Right renal pelvis (tissue), 4 donors: ENCODE results near the gene PLA2G2D. TPM values are rescaled to one million over a fixed set of nuclear protein-coding genes. Genes with fewer than 3 reads are reported as not detected.

Source experiments
- DNase-seq, 4 donors: peaks; one replicate each; pipeline ENCODE4 v3.0.0-alpha.2; 2013; ENCODE audit warnings: low read depth in 4 of 4, low spot score in 3 of 4, missing footprints in 1 of 4
- polyA plus RNA-seq, 4 donors: library from polyadenylated mRNA; unstranded; fragments of 120-200 nt; gene quantifications; one replicate each; pipeline ENCODE4 v1.2.1, GENCODE V29; 2013; ENCODE audit not compliant: insufficient read length in 4 of 4

PLA2G2D gene
- polyA plus RNA-seq, 4 donors = 0.06 TPM; not detected in 3

DNA sequence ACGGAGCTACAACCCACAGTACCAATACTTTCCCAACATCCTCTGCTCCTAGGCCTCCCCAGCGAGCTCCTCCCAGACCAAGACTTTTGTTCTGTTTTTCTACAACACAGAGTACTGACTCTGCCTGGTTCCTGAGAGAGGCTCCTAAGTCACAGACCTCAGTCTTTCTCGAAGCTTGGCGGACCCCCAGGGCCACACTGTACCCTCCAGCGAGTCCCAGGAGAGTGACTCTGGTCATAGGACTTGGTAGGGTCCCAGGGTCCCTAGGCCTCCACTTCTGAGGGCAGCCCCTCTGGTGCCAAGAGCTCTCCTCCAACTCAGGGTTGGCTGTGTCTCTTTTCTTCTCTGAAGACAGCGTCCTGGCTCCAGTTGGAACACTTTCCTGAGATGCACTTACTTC, 28.7 kb downstream of the PLA2G2D start:
- no peak for DNase-seq

DNA sequence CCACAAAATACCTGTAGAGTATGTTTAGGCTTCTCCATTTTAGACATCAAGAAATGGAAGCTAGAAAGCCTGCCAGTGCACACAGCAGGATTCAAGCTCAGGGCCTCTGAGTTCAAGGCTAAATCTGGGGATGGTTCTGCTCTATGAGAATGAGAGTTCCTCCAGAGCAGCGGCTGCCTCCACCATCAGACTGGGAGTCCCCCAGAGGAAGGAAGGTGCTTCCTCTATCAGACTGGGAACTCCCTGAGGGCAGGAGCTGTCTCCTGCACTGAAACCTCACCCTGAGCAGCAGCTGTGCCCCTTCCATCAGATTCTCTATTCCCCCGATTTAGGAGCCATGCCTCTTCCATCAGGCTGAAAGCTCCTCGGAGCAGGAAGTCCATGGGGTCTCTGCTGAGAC, 29.2 kb downstream of the PLA2G2D start:
- DNase-seq = no peak

DNA sequence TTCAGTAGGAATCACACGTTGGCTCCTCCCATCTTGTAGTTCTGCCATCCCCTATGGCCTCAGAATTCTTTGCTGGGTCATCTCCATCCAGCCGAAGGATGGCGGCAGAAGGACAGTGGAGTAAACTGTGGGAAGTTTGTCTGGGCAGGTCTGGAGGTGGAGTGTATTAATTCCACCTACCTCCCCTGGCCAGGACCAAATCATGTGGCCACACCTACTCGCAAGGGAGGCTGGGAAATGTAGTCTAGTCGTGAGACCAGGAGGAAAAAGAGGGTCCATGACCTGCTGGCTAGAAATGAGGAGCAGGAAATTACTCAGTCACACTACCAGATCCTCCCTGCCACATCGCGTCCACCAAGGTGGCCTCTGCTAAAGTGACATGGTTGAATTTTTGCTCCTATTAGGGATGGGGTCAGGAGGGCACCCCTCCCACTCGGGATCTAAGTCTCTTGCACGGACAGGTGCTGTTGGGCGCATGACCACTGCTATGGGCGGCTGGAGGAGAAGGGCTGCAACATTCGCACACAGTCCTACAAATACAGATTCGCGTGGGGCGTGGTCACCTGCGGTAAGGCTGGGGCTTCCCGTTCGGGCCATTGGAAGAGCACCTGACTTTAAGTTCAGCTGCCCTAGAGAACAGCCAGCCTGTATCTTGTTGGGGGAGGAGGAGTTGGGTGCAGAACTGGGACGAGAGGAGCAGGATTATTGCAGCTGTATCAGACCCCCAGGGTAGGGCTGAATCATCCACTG, 29.8 kb downstream of the PLA2G2D start:
- DNase-seq = no peak

DNA sequence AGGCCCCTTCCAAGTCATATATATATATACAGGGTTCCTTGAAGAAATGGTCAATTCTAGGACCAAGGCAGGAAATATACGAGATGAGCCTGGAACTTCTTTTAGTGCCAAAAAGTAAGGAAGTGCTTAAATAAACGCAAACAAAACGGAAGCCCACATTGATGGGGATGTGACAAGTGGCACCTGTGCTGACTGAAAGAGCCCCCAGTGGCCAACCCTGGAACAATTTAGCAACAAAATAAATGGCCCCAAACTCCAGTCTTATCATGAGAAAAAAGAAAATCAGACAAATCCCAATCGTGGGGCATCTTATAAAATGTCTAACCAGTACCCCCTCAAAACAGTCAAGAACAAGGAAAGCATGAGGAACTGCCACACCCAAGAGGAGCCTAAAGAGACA, 31.7 kb downstream of the PLA2G2D start:
- DNase-seq = no peak

DNA sequence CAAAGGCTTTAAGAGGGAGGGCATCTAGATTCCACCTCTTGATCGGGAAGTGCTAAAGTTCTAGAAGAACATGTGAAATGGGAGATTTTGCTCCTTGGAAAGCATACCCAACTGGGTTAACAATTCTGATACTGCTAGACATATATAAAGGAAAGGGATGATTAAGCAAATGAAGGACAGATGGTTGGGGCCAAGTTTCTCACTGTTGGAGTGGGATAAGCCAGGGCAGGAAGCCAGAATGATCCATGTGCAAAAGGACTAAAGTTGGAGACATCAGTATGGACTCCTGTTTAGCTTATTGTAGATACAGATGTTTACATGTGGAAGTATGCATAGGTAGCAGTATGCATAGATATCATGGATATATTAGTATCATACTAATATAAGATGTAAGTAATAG, 32.5 kb downstream of the PLA2G2D start:
- DNase-seq = no peak

DNA sequence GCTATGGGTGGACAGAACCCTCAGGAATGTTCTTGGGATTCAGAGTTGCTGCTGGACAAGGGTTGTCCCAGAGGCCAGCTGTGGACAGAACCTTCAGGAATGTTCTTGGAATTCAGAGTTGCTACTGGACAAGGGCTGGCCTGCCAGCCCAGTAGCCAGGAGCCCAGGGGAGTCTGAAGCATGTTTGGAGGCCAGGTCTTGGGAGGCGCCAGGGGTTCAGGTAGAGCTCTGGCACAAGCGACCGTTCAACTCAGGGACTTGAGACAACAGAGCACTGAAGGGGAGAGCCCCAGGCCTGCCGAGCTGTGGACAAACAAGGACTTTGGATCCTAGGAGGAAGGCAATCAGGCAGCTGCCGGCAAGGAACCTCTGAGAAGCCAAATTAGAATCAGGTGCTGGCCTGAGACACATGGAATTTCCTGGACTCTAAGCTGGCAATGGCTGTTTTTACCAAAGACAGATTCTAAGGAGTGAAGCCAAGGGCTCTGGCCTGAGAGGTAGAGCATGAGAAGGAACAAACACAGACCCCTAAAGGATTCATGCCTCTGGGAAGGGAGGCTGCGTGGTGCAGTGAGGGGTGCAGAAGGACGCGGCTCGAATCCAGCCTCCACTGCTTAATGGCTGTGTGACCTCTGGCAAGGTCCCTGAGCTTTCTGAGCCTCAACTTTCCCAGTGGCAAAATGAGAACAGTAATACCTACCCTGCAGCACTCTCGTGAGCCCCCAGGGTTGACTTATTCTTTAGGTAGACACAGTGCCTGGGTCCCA, 36.0 kb downstream of the PLA2G2D start:
- DNase-seq = no peak

DNA sequence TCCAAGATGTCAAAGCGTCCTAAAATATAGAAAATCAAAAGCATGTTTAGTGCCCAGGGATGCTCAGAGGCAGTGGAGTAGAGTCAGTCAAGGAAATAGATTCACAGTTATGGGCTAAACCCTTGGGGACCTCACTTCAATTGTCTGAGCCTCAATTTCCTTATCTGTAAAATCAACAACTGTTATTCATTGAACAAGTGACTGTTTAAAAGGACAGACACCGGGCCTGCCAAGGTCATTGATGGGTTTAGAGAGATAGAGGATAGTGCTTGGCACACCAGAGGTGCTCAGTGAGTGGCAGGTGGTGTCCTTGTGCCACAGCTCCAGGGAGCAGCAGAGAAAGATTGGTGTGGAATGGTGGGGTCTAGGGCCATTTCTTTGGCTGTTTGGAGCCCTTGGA, 36.6 kb downstream of the PLA2G2D start:
- DNase-seq = no peak

DNA sequence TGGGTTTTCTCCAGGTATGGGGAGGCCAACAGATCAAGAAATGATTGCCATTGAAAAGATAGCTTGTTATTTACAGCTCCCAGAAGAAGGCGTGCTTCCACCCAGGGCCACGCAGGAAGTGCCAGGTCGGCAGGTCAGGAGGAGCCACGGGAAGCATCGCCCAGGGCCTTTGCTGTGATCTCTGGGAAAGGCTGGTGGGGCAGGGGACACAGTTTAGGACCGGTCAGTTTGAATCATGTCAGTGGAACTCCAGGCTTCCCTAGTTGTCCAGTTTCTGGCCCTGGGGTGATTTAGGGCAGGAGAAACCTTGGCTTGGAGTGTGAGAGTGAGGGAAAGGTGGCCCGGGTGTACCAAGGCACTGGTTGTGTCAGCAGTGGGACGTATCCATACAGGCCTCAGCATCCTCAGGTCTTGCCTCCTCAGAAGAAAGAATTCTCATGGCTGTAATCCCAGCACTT, 38.0 kb downstream of the PLA2G2D start:
- no peak for DNase-seq

DNA sequence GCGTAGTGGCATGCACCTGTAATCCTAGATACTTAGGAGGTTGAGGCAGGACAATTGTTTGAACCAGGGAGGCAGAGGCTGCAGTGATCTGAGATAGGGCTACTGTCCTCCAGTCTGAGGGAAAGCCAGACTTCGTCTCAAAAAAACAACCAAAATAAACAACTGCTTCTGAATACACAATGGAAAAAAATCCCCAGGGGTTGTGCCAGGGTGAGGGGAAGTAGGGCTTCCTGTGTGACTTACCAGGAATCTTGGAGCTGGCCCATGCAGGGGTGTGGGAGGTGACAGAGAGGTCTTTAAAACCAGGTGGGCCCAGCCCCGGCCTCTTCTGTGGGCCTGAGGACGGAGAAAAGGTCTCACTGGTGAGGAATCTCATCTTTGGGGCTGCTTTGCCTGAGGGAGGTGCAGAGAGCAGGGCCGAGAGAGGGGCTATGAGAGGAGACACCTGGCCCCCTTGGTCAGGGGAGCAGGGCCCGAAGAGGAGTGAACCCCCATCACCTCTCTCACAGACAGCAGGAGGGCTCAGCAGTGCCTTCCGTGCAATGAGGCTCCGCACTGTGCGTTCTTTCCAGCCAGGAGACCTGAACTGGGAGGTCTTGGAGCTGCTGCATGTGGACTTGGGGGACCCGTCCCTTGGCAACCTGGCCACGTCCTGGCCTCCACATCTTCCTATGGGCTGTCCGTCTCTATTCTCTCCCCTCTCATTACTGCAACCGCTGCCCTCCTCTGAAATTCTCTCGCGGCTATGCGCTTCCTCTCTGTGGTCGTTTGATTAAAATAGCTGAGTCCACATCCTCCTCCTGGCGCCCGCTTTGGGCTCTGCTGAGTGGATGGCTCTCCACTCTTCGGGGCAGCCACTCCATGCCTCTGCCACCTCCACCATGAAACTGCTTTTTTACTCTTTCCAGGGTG, 38.6 kb downstream of the PLA2G2D start:
- no peak for DNase-seq

DNA sequence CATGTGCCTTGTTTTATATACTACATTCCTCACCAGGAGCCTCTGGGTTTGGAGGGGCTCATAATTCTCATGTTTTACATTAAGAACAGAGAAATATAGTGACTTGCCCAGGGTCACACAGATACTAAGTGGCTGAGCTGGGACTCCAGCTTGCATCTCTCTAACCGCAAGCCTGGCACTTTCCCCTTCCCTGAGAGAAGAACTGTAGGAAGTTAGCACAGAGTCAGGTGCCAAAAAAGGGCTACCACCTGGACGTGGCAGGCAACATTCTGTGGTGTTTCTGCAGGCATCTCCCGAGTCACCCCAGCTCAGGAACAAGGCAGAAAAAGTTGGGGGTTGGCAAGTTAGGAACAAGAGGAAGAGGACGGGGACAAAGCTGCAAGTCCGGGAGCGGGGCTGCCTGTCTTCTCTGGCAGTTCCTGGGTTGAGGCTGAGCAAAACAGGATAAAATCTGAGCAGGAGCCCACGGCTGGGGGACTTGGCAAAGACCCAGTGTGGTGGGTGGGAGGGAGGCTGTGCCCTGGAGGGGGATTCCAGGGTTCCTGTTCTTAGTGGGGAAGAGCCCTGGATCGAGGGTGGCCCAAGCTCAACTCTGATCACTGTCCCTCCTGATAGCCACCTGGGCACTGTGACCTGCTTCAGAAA, 39.6 kb downstream of the PLA2G2D start:
- DNase-seq = no peak

DNA sequence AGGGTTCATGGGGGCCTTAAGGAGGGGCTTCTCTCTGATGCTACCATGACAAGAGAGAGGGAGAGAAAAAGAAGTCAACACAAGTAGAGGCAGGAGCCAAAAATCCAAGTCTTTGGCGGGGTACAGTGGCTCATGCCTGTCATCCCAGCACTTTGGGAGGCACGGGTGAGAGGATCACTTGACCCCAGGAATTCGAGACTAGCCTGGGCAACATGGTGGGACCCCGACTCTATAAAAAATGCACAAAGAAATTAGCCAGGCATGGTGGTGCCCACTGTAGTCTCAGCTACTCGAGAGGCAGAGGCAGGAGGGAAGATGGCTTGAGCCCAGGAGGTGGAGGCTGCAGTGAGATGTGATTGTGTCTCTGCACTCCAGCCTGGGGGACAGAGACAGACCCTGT, 40.6 kb downstream of the PLA2G2D start:
- DNase-seq = no peak

DNA sequence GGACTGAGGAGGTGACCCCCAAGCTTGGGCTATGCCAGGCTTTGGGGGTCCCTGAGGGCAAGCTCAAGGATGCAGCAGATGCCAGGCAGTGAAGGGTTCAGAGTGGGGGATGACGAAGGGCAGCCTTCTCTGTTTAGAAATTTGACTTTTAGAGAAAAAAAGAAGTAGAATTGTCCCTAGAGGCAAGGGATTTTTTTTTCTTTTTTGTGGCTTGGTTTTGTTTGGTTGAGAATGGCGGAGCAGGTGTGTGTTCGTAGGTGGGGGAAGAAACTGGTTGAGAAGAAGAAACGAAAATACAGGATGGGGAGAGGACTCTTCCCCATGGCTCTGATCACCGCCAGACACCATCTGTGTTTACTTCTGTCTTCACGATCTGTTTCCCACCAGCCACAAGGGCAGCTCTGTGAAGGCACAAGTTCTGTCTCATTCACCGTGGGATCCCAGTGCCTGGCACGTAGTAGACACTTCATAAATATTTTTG, 41.1 kb downstream of the PLA2G2D start:
- DNase-seq = no peak

DNA sequence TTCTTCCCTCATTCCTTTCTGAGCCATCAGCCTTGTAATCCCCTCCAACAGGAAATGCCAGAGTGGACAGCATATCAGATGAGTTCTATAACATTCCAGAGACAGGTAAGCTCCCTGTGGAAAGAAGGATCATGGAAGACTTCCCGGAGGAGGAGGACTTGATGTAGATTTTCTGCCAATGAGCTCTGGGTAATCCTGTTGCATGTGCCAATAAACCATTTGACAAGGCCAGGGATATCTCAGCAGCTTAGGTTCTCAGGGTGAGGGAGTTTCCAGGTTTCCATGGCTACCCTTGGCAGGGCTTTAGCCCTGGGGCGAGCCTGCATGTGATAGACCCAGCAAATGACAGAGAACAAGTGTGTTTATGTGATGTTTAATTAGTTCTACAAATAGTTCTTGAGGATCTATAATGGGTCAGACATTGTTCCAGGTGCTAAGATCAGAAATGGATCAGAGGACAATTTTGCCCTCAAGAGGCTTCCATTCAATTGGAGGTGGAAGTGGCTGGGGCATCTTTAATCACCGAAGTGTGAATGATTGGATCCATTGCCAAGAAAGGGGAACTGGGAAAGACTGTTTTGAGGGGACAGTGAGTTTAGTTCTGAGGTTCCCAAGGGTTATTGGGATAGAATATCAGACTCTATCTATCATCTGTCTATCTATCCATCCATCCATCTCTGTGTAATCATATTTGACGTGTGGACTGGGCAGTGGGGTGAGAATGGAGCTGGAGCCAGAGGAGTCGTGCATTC, 42.5 kb downstream of the PLA2G2D start:
- no peak for DNase-seq

DNA sequence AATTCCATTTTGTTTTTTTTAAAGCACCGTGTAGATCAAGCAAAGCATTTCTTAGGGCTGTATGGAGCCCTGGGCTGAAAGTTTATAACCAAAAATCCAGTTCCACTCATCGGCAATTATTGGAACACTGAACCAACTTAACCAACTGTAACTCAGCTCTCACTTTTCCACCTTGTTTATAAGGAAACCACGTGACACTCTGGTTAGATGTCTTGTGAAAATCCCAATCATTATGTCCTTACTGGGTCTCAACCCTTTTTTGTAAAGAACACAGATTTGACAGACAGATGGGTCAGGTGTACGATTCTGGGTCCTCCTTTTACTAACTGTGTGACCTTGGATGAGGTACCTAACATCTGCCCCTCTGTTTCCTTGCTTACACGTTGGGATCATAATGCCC, 43.1 kb downstream of the PLA2G2D start:
- no peak for DNase-seq

DNA sequence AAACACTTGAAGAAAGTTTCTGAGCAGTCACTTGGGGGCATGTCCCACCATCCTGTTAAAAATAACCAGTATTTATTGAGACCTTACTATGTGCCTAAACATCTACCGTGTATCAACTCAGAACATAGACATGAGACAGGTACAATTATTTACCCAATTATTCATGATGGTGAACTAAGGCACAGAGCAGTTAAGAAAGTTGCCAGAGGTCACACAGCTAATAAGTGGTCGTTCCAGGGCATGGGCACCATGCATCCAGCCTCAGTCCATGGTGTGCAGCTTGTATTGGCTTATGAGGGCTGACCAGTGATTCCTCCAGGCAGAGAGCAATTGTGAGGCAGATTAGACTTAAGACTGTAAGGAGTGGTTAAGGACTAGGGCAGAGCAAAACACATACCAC, 44.0 kb downstream of the PLA2G2D start:
- DNase-seq = no peak

DNA sequence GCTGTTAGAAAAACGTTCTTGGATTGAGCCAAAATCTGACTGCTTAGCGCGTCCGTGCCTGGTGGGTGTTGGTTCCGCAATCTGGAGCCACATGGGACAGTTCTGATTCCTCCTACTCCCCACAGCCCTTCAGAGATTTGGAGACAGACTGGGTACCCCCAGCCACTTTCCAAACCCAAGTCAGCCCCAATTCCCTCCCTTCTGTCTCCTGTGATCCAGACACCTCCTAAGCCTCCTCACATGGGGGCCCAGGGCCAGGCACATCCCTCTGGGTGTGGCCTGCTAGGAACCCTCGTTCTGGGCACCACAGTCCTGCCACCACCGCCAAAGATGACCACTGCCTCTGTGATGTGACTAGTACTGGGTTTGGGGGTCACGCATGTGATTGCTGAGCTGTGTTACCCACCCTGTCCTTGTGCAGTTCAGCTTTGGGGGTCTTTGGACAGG, 44.6 kb downstream of the PLA2G2D start:
- DNase-seq = no peak

DNA sequence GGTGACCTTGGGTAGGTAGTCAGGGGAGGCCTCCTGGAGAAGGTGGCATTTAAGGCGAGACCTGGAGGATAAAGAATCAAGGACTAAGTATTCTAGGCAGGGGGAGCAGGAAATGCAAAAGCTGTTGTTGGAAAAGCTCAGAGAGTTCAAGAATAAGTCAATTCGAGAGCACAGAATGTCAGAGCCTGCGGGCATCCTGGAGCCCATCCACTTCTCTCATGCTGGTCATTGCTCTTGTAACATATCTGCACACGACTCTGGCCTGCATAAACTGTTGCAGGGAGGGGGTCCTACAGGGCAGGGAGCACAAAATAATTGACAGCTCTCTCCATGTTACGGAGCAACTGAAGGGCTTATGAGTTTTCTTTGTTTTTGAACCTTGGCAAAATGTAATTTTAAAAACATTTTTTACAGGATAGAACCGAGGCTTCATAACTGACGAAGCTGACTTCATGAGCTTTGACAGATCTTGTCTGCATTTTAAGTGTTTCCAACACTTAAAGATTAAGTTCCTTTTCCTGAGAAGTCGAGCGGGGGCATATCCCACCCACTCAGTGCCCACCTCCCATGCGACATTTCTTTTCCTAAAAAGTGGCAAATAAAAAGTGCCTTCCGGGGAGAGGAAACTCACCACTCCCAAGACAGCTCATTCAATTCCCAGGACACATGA, 45.1 kb downstream of the PLA2G2D start:
- no peak for DNase-seq

DNA sequence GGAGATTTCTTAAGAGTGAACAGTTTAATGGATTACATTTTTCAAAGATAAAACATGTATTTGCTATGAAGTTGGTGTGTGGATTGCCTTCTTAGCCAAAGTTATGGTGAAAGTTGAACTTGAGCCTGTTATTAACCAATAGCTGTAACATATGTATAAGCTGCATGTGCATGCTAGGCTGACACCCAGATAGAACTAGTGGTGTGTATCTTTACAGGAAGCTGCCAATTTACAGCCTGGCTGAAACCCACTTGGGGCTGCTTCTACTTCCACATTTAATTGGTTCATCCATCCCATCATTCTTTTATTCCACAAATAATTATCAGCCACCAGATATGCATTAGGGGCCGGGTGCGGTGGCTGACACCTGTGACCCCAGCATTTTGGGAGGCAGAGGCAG, 46.1 kb downstream of the PLA2G2D start:
- DNase-seq = no peak

DNA sequence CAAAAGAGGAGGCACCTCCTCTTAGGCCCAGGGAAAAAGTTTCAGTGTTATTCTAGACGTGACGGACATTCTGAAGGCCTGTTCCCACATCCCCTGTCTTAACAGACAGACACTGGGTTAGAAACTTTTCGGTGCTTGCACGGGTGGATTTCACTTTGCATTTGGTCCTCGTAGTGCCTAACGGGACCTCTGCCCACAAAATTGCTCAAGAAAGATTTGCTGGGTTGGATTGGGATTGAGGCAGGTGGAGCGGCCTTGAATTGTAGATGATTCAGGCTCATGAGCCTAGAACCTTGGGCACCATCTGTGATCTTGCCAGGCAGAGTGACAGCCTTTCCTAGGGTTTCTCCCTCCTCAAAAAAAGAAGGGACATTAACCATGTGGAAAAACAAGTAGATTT, 46.6 kb downstream of the PLA2G2D start:
- no peak for DNase-seq
